Umbilical cord (tissue), 2 donors: ENCODE data around the gene ZNF844. TPM values are rescaled to one million over a fixed set of nuclear protein-coding genes. Genes with fewer than 3 reads are reported as not detected.
"Not testable (repeated sequence)": the region's sequence is repeated elsewhere in the genome, so short reads cannot be mapped to it uniquely, and the experiment has no call there.

ENCODE experiments used
- DNase-seq: peaks from one replicate; pipeline ENCODE4 v3.0.0-alpha.2; 2015; ENCODE audit warnings: low spot score
- total RNA-seq: library from RNA; depleted of rRNA; stranded (reverse); fragments of >200 nt; gene quantifications from one replicate; pipeline ENCODE4 v1.2.3, GENCODE V29; 2014; ENCODE audit warnings: low replicate concordance; ENCODE audit not compliant: insufficient read depth

The ZNF844 gene
- total RNA-seq, 1 donor from 2014 or later = 14.4 TPM

DNA sequence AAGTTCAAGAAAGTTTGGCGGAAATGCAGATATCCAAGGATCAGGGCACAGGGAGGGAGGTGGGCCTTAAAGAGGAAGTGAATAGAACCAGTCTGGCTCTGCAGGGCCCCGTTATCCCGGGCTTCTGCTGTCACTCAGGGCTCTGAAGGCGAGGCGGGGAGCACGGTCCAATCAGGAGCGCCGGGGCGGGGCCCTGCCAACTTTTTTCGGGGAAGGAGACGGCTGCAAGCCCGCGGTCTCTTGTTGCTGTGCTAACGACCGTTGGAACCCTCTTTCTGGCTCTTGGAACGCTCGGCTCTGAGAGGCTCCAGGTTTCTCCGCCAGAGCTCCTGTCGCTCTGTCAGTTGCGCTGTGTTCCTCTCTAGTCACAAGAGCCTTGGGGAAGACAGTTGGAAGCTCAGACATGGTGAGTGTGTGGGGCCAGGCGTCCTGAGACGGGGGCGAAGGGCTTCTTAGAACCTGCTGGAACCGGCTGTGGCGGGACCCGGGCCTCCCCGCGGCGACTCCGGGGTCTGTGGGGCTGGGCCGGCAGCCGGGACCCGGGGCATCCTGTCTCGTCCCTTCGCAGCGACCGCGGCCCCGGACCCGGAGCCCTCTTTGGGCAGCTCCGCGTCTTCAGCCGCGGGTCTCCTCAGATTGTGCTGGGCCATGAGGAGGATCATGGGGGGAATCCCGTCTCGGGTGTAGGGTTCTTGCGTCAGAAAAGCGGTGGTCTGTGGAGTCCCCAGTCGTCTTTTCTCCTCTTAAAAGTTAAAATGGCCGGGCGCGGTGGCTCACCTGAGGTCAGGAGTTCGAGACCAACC, 27.7 kb downstream of the ZNF844 start:
- DNase-seq = peak; percentile 96

DNA sequence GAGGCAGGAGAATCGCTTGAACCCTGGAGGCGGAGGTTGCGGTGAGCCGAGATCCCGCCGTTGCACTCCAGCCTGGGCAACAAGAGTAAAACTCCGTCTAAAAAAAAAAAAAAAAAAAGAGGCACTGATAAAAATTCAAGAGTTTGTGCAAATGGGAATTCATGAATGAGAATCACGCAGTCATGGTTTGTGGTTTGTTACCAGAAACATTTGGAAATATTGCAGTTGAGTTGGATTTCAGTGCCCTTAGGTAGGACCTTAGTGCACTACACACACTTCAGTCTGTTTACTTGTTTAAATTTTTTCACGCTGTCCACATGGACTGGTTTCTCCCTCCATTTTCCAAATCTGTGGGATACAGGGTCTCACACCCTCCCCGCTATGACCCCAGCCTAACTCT, 28.4 kb downstream of the ZNF844 start:
- DNase-seq = no peak

DNA sequence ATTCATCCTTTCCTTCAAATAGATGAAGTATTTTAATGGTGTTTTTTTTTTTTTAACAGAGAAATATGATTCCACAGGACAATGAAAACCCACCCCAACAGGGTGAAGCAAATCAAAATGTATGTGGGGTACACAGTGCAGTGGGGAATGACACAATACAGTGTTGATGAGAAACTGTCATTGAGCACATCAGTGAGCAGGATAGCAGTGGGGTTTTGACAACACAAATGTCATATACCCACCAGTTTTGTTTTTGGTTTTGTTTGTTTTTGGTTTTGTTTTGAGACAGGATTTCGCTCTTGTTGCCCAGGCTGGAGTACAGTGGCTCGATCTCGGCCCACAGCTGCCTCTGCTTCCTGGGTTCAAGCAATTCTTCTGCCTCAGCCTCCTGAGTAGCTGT, 29.2 kb downstream of the ZNF844 start:
- no peak for DNase-seq

DNA sequence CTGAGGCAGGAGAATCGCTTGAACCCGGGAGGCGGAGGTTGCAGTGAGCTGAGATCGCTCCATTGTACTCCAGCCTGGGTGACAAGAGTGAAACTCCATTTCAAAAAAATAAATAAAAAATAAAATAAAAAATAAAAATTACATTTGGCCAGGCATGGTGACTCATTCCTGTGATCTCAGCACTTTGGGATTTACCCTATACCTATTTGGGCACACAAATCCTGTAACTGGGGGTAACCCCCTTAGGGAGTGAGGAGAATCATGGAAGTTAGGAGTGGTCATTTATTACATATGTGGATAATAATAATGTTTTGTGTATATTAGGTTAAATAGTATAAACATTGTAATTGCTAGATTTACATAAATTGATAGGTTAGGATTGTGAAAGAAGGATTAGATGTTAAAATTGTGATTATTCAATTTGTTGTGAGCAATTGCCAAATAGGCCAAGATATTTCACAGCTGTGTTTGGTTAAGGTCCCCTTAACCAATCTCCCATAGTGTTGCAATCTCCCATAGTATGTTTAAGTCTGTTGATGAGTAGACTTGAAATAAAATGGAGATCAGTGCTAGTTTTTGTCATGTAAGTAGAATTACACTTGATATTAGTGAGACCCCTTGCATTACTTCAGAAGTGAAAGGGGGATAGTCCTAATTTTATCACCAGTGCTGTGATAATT, 30.7 kb downstream of the ZNF844 start:
- DNase-seq = no peak

DNA sequence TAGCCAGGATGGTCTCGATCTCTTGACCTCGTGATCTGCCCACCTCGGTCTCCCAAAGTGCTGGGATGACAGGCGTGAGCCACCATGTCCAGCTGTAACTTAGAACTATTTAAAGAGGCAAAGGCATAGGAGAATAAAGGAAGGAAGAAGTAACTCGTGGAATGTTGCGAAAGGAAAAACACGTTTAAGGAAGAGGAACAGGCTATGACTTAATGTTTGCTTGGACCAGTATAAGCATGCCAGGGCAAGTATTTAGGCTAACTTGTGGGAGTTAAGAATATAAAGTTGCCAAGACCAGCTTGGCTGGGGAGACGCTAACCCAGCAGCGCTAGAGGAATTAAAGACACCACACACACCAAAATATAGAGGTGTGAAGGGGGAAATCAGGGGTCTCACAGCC, 33.5 kb downstream of the ZNF844 start:
- DNase-seq = no peak

DNA sequence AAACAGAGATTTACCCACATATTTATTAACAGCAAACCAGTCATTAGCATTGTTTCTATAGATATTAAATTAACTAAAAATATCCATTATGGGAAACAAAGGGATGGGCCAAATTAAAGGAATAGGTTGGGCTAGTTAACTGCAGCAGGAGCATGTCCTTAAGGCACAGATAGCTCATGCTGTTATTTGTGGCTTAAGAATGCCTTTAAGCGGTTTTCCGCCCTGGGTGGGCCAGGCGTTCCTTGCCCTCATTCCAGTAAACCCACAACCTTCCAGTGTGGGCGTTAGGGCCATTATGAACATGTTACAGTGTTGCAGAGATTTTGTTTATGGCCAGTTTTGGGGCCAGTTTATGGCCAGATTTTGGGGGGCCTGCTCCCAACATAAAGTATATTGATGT, 39.4 kb downstream of the ZNF844 start:
- not testable (repeated sequence) for DNase-seq

DNA sequence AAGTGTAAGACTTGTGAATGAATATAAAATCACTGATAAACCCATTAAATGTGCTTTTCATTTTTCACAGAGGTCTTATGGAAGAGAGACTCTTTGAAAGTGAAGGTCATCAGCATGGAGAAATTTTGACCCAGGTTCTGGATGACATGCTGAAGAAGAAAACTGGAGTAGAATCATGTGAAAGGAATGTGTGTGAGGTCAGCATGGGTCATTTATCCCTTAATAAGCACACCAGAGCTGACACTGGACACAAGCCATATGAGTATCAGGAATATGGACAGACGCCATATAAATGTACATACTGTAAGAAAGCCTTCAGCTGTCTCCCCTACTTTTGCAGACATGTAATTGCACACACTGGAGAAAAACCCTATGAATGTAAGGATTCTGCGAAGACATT, 46.6 kb downstream of the ZNF844 start:
- DNase-seq = no peak

DNA sequence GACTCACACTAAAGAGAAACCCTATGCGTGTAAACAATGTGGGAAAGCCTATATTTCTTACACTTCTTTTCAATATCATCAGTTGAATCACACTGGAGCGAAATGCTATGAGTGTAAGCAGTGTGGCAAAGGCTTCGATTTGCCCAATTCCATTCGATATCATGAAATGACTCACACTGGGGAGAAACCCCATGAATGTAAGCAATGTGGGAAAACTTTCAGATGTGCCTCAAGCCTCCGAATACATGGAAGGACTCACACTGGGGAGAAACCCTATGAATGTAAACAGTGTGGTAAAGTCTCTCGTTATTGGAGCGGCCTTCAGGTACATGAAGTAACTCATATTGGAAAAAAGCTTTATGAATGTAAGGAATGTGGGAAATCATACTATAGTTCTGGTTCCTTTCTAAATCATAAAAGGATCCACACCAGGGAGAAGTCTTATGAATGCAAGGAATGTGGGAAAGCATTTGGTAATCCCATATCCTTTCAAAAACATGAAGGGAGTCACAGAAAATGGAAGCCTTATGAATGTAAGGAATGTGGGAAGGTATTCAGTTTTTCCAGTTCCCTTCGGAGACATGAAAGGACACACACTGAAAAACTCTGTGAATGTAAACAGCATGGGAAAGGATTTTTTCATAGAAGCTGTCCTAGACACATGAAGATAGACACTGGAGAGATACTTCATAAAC, 47.6 kb downstream of the ZNF844 start:
- no peak for DNase-seq

DNA sequence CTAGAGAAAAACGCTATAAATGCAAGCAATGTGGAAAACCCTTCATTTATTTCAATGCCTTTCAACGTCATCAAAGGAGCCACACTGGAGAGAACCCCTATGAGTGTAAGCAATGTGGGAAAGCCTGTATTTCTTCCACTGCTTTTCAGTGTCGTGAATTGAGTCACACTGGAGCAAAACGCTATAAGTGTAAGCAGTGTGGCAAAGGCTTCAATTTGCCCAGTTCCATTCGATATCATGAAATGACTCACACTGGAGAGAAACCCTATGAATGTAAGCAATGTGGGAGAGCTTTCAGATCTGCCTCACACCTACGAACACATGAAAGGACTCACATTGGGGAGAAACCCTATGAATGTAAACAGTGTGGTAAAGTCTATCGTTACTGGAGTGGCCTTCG, 48.2 kb downstream of the ZNF844 start:
- no peak for DNase-seq

DNA sequence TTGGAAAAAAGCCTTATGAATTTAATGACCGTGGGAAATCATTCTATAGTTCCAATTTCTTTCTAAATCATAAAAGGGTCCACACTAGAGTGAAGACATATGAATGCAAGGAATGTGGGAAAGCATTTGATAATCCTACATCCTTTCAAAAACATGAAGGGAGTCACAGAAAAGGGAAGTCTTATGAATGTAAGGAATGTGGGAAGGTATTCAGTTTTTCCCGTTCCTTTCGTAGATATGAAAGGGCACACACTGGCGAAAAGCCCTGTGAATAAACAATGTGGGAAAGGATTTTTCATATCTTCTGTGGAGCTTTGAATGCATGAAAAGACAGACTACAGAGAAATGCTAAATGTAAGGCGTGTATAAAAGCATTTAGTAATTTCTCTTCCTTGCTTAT, 48.6 kb downstream of the ZNF844 start:
- no peak for DNase-seq

DNA sequence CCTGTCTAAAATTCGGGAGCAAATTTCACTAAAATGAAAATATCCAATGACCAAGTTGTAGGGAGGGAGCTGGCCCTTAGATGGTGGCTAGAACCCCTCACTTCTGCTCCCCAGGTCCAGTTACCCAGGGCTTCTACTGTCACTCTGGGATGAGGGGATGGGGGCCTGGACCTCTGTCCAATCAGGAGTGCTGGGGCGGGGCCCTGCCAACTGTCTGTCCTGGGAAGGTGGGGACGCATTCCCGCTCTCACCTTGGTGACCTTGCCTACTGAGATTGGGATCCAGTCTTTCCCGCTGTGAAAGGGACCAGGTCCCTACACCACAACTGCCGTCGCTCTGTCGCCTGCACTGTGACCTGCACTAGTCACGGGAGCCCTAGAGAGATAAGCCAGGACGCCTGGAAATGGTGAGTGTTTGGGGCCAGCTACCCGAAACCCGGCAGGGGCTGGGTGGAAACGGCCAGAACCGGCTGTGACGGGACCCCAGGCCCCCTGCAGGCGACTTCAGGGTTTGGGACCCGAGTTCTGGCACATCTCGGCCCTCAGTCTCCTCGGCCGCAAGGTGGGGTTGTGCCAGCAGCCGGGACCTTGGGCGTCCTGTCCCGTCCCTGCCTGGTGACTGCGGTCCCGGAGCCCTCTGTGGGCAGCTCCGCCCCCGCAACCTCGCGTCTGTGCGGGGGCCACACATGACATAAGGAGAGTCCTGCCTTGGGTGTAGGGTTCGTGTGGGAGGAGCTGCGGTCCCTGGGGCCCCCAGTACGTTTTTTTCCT, 52.9 kb downstream of the ZNF844 start:
- no peak for DNase-seq

DNA sequence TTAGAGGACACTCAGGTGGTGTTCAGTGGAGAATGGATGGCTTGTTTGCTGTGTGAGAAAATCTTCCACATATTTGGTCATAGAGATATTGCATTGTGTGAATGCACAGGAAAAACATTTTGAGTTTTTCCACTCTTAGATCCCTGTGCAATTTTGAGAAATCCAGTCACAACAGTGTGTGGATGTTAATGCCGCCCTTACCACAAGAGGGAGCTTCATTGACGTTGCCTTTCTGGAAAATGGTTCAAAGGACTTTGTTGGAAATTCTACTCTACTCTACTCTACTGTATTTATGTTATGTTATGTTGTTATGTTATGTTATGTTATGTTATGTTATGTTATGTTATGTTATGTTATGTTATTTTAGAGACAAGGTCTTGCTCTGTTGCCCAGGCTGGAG, 62.2 kb downstream of the ZNF844 start:
- no peak for DNase-seq

Other genes with a start within 250 kb of the ZNF844 start
- gene ZNF439, start 216.0 kb upstream of the ZNF844 start, total RNA-seq = 9.1 TPM
- 27.9 TPM for gene ZNF69, start 176.9 kb upstream of the ZNF844 start, total RNA-seq
- 16.1 TPM for gene ZNF700, start 139.6 kb upstream of the ZNF844 start, total RNA-seq
- 11.6 TPM for gene ZNF763, start 99.7 kb upstream of the ZNF844 start, total RNA-seq
- 8.4 TPM for gene ZNF433, start 29.1 kb upstream of the ZNF844 start, total RNA-seq
- 1.9 TPM for gene ZNF878, start 11.8 kb upstream of the ZNF844 start, total RNA-seq
- 40.2 TPM for gene ZNF20, start 75.6 kb downstream of the ZNF844 start, total RNA-seq
- 16.1 TPM for gene ZNF625, start 92.0 kb downstream of the ZNF844 start, total RNA-seq
- gene ZNF136, start 98.4 kb downstream of the ZNF844 start, total RNA-seq = 16.1 TPM
- 11.1 TPM for gene ZNF44, start 230.2 kb downstream of the ZNF844 start, total RNA-seq